HFFc6 (cell line): Measurements from ENCODE around the gene SPEF2. TPM values are rescaled to one million over a fixed set of nuclear protein-coding genes. Genes with fewer than 3 reads are reported as not detected.
A peak's percentile ranks its signal among the peaks of the same experiment; 100 is the strongest.

ENCODE experiments used
- DNase-seq: peaks from one replicate; pipeline ENCODE4 v3.0.0-alpha.2; 2018
- H3K27ac Mint-ChIP-seq: 2 replicates; pipeline ENCODE4 v1.8.0; 2020; ENCODE audit warnings: mild to moderate bottlenecking, mixed read lengths
- H3K27me3 Mint-ChIP-seq: 2 replicates; pipeline ENCODE4 v1.8.0; 2021; ENCODE audit warnings: mild to moderate bottlenecking, moderate library complexity, mixed read lengths; ENCODE audit not compliant: insufficient read depth
- H3K36me3 Mint-ChIP-seq: 2 replicates; pipeline ENCODE4 v1.8.0; 2021; ENCODE audit warnings: low read depth, mixed read lengths
- H3K4me1 Mint-ChIP-seq: 2 replicates; pipeline ENCODE4 v1.8.0; 2020; ENCODE audit warnings: low read depth, mixed read lengths
- H3K4me3 Mint-ChIP-seq: 2 replicates; pipeline ENCODE4 v1.8.0; 2020; ENCODE audit warnings: mild to moderate bottlenecking, moderate library complexity, mixed read lengths
- H3K9me3 Mint-ChIP-seq: 2 replicates; pipeline ENCODE4 v1.8.0; 2020; ENCODE audit warnings: mild to moderate bottlenecking, mixed read lengths
- CTCF ChIP-seq: fragments of 200-600 bp; sonication (generic); IDR thresholded peaks from 2 replicates; pipeline ENCODE4 v1.5.0; 2021; ENCODE audit warnings: antibody characterized with exemption, mild to moderate bottlenecking
- total RNA-seq, 6 experiments: library from RNA; stranded (reverse); fragmentation: NEBNext Ultra II Directional; extraction: Animal tissue kit (Norgen Biotek cat#: 25700); gene quantifications; 2 replicates in 1 of 6; 3 replicates in 5 of 6; pipeline ENCODE4 v1.2.3, GENCODE V29; 2021

SPEF2 gene
- total RNA-seq, 6 experiments from 2014 or later = 1.5 to 4.0 (median 2.3) TPM

DNA sequence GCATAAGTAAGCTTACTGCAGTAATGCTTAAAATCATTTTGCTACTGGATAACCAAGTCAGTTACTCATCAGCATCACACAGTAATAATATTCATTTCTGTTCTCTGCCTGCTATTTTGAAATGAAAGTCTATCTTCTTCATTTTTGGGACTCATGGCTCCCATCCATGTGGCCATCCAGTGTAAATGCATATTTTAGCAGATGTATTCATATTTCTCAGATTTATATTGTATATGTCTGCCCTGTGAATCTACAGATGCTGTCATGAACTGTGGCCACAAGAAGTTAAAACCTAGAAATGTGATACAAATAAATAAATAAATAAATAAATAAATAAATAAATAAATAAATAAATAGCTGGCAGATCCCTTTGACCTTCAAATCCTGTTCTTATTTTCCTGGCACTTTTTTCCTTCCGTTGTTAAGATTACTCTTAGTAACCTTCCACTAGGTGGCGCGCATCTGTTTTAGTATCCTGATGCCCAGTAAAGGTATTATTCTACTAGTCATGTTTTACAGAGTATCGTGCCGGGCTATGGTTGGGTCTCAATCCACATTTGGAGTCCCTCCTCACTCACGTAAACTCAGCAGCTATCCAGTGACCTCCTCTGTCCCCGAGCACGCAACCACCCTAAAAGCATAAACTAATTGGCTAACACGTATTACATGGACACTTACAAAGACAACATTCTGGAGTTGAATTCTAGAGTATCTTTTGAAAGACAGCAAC lies 159.9 kb downstream of the SPEF2 start:
- H3K36me3 Mint-ChIP-seq = no peaks in the 10 kb centered on the region
- peaks cover 68% of the 10 kb centered on the region for H3K4me1 Mint-ChIP-seq
- TF ChIP-seq CTCF = peak; percentile 88
- H3K27ac Mint-ChIP-seq = no peak overlapping the region
- DNase-seq = peak; percentile 83
- H3K27me3 Mint-ChIP-seq = no peaks in the 10 kb centered on the region
- no peak overlapping the region for H3K4me3 Mint-ChIP-seq
- no peaks in the 10 kb centered on the region for H3K9me3 Mint-ChIP-seq

GRCh38 chr5:35778259-35778769 lies 160.7 kb downstream of the SPEF2 start:
- Mint-ChIP-seq H3K4me1 (peaks cover 66% of the 10 kb centered on the region), H3K9me3 (no peaks in the 10 kb centered on the region), H3K27ac (no peak overlapping the region), H3K27me3 (no peaks in the 10 kb centered on the region), H3K36me3 (no peaks in the 10 kb centered on the region), H3K4me3 (no peak overlapping the region)
- DNase-seq = no peak
- no peak for TF ChIP-seq CTCF

DNA sequence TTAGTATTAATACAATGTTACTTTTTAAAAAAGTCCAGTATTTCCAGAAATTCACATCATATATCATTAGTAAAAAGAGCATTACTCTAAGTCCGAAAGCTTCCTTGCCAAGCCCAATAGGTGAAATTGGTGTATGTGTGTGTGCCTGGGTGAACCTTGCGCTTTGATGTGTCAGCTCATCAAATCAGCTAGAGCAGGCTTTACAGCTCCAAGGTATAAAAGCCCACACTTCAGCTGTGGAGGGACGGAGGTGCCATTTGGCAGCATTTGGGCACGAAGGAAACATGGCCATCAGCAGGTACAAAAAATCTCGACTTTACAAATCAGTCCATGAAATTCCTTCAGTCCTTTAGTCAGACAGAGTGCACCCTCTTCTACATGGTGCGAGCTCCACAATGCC lies 162.6 kb downstream of the SPEF2 start:
- Mint-ChIP-seq H3K4me1 (peaks cover 56% of the 10 kb centered on the region), H3K9me3 (no peaks in the 10 kb centered on the region), H3K4me3 (no peak overlapping the region), H3K36me3 (no peaks in the 10 kb centered on the region), H3K27ac (no peak overlapping the region), H3K27me3 (no peaks in the 10 kb centered on the region)
- DNase-seq = no peak
- no peak for TF ChIP-seq CTCF

GRCh38 chr5:35781181-35781790 lies 163.6 kb downstream of the SPEF2 start:
- Mint-ChIP-seq H3K27me3 (no peaks in the 10 kb centered on the region), H3K27ac (peak overlapping the region; percentile 73), H3K36me3 (no peaks in the 10 kb centered on the region), H3K4me3 (peak overlapping the region; percentile 62), H3K9me3 (no peaks in the 10 kb centered on the region), H3K4me1 (peaks cover 62% of the 10 kb centered on the region)
- TF ChIP-seq CTCF = no peak
- DNase-seq = no peak

GRCh38 chr5:35783551-35783950 lies 165.9 kb downstream of the SPEF2 start:
- Mint-ChIP-seq H3K4me1 (peaks cover 49% of the 10 kb centered on the region), H3K36me3 (no peaks in the 10 kb centered on the region), H3K27ac (no peak overlapping the region), H3K4me3 (no peak overlapping the region), H3K27me3 (no peaks in the 10 kb centered on the region), H3K9me3 (no peaks in the 10 kb centered on the region)
- DNase-seq = no peak
- no peak for TF ChIP-seq CTCF
